NCI-H1105 treated with DMSO at 0.1 percent for 48 hours (cell line): Measurements from ENCODE around the gene TICAM2.
"Not testable (repeated sequence)": the region's sequence is repeated elsewhere in the genome, so short reads cannot be mapped to it uniquely, and the experiment has no call there.

Experiments
- DNase-seq: peaks from one replicate; lab custom pipeline; 2025; lab: John Stamatoyannopoulos, UW

TICAM2 gene, protein sequence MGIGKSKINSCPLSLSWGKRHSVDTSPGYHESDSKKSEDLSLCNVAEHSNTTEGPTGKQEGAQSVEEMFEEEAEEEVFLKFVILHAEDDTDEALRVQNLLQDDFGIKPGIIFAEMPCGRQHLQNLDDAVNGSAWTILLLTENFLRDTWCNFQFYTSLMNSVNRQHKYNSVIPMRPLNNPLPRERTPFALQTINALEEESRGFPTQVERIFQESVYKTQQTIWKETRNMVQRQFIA

DNA sequence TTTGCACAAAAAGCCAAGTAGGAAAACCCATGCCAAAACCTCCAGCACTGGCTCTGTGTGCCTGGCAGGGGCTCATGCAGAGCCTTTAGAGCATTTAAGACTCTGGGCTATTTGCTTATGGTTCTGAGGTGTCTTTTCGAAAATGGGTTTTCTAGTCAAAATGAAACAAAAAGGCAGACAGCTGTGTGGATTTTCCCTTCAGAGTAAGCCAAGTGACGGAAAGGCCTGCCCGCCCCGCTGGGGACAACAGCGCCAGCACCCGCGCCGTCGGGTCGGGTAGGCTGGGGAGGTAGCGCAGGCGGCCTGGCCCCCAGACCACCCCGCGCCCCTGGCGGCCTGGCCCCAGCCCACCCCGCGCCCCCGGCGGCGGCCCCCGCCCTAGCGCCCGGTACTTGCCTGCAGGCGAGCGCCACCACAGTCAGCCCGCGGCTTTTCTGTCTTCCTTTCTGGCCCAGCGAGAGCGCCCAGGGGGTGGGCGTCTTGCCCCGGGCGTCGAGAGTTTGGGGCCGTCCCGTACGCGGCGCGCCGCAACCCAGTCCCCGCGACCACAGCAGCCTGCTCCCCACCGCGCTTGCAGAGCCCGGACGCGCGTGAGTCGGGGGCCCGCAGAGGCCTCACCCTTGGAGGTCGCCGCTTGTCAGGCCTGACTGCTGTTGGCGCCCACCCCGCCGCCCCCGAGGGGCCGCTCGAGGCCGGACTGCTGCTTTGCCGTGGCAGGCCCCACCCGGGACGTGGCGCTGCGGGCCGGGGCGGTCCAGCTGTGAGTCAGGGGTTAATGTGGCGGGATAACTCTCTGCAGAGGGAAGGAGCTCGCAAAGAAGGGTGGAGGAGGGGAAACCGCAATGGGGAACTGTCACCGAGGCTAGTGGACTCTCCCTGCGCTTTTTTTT, at the start of gene TICAM2:
TICAM2 (minus strand) TSS at position 779 of the 890 bp plus-strand sequence. CDS start 21,223 bp downstream, outside the sequence.
- peak; percentile 11 for DNase-seq

DNA sequence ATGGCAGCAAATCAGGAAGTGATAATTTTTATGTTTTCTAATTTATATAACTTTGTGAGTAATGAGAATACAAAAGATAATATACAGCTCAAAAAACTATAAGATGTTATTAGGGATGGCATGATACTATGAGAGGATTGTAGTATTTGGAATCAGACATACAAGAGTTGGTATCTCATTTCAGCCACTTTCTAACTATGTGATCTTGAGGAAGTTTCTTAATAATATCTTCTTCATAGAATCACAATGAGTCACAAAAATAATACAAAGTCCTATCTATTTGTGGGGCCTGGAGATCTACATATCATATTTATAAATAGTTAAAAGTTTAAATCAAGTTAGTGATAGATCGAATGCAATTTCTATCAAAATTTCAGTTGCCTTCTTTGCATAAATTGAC, 47.3 kb upstream of the TICAM2 start:
- no peak for DNase-seq

DNA sequence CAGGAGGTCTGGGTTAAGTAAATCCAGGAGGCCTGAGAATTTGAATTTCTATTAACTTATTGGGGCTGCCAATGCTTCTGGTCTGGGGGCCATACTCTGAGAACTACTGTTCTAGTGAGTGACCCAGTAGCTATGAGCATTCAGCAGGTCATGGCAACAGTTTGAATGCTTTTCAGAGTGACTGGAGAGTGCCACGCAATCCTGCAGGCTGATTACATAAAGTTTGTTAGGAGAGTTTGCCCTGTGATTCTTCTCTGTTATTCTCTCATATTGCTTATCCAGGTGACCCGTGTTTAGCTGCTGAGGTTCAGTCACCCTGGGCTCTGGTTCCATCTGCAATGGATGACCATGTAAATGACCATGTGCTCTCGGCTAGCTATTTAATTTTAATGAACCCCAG, 45.8 kb upstream of the TICAM2 start:
- no peak for DNase-seq

DNA sequence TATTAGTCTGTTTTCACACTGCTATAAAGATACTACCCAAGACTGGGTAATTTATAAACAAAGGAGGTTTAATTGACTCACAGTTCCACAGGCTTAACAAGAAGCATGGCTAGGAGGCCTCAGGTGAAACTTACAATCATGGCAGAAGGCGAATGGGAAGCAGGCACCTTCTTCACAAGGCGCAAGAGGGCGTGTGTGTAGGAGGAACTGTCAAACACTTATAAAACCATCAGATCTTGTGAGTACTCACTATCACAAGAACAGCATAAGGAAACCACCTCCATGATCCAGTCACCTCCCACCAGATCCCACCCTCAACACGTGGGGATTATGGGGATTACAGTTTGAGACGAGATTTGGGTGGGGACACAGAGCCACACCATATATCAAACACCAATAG, 43.1 kb upstream of the TICAM2 start:
- not testable (repeated sequence) for DNase-seq

DNA sequence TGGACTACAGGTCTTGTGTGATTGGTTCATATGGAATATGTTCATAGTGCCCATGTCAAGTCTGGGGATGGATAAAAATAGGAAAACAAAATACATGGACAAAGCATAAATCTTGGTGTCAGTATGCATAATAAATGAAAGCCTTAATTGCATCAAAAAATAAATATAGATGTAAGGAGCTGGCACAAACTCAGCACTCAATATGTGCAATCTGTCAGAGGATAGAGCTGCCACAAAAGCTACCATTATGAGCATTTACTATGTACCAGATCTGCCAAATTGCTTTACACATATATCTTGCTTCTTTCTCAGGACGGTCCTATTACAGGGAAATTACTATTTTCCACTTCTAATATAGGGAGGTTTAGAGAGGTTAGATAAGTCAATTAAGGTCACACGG, 41.8 kb upstream of the TICAM2 start:
- no peak for DNase-seq

DNA sequence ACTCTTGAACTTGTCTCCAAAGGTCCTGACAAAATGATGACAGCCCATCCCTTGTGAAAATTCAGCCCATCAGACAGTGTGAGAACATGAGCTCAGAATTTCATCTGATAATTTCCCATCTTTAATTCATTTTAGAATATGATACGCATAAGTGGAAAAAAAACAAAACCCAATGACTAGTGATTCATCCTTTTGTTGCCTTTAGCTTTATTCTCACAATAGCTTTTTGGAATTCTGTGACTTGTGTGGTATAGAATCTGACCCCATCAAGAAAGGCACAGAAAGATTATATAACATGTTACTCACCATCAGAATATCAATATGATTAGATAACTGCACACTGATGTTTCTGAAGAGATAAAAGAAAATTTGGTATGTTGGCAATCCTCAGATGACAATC, 39.7 kb upstream of the TICAM2 start:
- no peak for DNase-seq

DNA sequence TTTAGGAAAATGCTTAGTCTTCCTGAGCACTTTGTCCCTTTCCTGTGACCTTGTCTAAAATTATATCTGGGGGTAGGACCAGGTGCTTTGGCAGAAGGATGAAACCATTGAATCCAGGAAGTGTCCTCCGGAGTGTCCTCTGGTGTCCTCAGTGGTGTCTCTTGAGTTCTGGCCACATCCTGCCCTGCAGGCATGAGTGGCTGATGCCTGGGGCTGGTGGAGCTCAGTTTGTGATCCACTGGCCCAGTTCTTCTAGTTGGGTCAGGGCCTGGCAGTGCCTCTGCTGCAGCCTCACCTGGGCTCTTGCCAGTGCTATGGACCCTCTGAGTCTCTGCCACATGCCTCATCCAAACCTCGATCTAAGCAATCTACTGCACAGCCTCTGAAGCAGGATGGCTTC, 38.0 kb upstream of the TICAM2 start:
- no peak for DNase-seq

DNA sequence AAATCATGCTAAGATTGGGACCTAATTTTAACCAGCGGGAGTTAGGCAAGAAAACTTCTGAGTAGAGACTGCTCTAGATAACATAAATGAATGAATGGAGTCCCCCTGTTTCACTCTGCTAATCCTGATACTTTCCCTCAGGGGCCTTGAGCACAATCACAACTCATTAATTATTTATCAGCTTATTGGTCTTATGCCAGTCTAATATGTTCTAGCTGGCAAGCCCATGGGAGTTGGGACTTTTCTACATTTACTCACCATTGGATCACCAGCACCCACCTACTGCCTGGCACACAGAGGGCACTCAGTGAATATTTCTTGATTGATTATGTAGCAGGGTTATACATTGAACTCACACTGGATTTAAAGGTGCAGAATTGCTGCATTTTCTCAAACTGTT, 37.1 kb upstream of the TICAM2 start:
- no peak for DNase-seq

DNA sequence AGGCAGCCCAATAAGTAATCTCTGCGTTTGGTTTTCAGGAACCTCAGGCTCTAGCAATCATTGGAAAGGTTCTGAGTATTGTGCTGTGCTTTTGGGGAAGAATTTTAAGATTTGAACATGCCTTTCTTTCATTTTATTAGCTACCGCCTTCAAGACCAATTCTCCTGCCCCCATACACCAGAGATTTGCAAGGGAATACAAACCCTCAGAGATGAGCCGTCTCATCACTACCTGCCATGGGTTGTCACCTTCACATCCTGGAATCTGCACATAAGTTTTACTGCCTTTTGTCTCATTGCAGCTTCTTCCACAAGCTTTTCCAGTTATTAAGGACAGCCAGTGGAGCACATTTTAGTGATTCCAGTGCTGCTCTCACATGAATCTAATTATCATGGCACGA, 35.2 kb upstream of the TICAM2 start:
- no peak for DNase-seq

DNA sequence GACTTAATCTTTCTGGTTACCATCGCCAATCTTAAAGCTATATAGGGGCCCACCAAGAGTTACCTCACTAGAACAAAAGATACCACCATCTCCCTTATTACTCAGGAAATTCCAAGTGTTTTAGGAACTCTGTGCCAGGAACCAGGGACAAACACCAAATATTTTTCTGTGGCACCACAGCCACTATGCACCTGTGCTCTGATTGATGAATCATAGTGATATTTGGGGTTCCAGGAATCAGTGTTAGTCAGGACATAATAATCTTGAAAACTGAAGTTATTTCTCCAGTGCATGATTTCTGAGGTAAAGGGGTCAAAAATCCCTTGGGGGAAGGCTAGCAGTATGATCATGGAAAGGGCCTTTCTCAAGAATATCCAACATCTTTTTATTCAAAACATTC, 33.7 kb upstream of the TICAM2 start:
- no peak for DNase-seq

DNA sequence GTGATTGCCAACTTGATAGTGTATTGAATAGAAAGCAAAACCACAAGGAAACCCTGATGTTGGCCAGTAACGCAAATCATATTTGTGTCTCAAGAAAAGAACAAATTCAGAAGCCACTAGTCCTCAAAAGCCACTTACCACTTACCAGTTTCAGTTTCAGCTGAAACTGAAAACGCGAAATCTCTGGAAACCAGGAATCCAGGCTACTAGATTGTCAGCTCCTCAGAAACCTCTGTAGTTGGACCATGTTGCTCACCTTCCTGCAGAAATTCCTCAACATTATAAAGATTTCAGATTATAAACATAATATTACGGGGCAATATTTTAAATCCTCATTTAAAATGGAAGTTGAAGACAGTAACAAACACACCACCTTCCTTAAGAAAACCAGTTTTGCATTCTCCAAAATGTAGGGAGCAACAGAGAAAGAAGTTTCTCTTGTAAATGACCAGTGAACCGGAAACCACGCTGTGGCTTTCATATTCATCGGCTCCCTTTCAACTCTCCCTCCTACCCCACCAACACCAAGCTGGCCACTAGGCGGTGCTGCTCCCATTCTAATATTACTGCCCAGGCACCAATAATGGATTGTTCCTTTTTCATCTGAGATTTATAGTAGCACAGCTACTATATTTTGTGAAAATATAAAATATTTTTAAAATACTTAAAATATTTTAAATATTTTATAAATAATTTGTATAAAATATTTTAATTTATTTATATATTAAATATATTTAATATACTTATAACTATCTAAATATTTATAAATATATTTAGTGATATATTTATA, 32.3 kb upstream of the TICAM2 start:
- peak; percentile 68 for DNase-seq

DNA sequence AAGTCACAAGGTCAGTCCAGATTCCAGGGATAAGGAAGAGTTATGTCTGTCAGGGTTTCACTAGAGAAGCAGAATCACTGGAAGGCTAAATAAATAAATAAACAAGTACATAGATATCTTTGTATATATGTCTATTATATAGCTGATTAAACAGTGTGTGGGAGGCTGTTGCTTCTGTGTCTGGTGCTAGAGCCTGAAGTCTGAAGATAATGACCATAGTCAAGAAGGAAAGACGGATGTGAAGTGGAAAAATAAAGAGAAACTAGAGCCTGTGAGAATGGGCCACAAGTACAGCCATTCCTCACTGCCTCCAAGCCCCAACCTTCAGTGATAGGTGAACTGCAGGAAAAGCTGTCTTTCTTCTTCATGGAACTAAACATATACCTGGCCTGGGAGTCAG, 27.6 kb upstream of the TICAM2 start:
- DNase-seq, result no peak

DNA sequence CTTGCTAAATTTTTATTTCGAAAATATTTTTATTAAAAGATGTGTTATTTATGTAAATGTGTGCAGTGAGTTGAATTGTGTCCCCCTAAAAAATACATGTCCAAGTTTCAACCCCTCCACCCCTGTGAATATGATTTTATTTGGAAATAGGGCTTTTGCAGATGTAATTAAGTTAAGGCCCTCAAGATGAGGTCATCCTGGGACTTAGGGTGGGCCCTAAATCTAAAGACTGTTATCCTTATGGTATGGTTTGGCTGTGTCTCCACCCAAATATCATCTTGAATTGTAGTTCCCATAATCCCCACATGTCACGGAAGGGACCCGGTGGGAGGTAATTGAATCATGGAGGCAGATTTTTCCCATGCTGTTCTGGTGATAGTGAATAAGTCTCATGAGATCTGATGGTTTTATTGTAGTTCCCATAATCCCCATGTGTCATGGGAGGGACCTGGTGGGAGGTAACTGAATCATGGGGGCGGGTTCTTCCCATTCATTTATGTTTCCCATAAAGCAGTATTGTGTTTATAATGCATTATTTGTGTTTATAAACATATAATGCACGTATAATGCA, 25.1 kb upstream of the TICAM2 start:
- DNase-seq, result no peak

DNA sequence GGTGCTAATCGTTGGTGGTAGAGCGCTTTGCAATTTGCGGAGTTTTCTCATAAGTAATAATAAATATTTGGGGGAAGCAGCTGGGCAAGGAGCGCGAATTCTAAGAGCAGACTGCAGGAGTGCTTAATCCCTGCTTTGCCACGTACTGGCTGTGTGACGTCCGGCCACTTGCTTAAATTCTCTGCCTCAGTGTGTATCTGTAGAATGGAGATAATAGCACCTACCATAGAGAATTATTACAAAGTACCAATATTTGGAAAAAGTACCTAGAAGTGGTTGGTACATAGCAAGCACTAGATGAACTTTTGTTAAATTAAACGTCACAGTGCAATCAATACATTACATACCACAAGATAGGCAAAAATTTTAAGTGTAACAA, 24.2 kb upstream of the TICAM2 start:
- DNase-seq, result no peak

DNA sequence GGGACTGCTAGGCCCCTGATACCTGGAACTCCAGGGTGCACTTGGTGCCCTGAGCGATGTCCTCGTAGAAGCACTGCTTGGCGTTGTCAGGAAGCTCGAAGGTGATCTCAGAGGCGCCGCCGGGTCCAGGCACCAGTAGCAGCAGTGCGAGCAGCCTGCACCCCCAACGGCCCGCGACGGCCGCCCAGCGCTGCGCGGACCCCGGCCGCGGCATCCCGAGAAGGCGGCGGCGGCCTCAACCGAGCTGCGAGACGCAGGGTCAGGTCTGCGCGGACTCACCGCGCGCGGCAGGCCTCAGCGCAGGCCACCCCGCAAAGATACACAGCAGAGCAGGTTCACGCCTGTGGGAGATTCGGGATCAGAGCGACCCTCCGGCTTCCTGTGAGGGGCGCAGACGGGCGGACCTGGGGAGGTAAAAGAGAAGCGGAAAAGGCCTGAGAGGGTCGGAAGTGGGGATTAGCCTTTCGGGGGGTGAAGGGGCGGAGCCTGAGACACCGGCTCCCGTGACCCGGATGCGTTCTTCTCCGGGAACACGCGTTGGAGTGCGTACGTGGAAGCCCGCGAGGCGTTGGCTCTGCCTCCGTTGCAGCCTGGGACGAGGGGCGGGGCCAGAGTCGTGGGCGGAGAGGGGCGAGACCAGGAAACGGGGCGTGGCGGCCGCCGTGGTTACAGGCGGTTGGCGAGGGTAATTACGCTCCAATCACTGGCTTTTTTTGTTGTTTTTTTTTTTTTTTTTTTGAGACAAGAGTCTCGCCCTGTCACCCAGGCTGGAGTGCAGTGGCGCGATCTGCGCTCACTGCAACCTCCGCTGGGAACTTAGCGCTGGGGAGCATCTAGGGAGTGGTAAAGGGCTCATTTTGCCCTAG, 23.5 kb upstream of the TICAM2 start, which contains the start of gene TMED7:
TMED7 (minus strand) TSS at position 458 of the 866 bp plus-strand sequence; CDS start at position 214, 244 bp downstream.
- peak; percentile 89 for DNase-seq

DNA sequence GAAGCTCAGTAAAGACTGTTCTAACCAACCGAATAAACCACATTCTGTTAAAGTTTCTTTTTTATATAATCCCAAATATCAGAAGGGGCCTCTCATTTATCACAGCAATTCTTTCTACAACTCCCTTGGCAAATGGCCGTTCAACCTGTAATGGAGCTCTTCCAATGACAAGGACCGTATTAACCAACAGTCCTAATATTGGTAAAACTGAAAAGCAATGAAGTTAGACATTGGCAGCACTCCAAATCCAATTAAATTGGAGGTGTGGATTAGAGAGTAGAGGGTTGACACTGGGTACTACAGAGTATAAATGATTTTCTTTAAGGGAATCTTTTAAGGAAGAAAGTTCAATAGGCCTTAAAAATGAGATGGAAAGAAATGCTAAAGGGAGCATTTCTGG, 22.7 kb upstream of the TICAM2 start:
- DNase-seq, result peak; percentile 45

DNA sequence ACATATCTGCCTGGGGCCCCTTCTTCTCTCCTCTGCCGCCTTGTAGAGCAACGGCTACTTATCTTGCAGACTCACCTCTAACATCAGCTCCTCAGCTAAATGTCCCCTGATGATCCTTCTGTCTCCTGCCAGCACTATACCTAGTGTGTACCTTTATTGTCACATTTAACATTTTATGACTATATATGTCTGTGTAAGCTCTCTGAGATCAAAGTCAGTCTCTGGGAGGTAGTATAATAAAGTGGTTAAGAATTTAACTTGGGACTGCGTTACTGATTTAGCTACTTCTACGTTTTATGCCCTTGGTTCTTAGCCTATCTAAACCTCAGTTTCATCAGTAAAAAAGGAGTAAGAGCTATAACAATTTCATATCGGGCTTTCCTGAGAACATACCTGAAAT, 21.4 kb upstream of the TICAM2 start:
- no peak for DNase-seq

DNA sequence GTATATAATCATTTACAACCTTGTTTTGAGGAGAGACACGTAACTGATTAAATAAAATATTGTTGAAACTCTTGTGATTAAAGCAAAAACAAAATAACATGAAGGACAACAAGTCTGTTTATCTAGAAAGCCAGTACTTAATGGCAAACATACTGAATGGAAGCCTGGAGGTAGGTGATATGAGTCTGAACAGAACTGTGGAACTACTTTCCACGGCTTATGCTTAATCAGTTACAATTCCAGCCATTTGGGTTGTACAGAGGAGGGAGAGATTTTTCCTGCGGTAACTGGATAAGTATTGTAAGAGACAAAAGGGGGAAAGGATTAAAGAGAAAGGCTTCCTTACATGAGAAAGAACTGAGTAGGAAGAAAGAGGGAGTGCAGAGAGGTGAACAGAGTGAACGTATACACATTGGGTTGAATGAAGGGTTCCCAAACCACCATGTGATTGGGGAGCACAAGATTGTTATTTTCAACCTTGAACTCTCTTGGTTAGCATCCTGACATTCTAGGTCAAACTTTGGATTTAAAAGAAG, 19.2 kb upstream of the TICAM2 start:
- DNase-seq, result no peak

DNA sequence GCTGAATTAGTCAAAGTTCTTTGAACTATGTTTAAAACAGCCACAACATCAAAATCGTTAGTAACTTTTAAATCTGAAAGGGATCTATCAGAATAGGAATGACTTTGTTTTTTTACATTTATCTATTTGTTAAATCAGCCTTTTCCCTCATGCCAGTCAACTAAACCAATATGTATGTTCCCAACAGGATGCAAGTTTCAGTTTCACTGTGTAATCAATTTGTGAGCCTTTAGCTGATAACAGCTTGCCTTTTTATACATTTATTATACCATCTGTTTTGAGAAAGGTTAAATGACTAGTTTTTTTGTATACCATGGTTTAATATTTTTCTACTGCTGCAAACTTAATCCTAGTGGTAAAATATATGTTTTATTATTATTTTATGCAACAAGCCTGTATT, 14.6 kb upstream of the TICAM2 start:
- DNase-seq, result no peak

DNA sequence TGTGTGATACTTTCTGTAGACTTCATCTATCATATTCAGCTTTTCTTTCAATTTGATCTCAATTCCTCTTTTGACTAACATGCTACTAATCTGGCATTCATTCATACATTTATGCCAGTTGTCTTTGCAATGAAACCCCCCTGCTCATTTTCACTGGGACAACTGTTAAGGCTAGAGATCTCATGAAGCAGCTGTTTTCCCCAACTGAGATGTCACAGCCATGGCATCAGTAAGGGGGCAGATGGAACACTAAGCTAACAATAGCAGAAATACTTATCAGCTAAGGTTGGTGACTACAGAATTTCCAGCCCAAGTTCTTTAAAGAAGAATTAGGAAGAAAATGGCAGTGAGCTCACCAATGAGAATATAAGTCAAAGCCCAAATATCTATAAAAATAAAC, 14.2 kb upstream of the TICAM2 start:
- DNase-seq, result no peak

DNA sequence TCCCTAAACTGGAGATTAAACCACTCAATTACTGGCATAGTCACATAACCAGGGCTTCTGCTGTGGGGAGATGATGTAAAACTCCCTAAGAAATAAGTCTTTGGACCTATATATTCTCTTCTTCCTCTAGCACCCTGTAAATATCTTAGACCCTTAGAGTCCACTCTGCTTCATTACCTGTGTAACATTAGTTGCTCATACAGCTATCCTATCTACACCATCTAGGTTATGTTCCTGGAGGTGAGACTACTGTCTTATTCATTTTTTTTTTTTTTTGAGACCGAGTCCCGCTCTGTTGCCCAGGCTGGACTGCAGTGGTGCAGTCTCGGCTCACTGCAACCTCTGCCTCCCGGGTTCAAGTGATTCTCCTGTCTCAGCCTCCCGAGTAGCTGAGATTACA, 9.6 kb upstream of the TICAM2 start:
- DNase-seq, result no peak
